GM12874 (cell line): Measurements from ENCODE around the gene ASTN1.

ENCODE experiments used
- CTCF ChIP-seq: IDR thresholded peaks from 2 replicates; pipeline ENCODE4 v1.5.1; 2011; ENCODE audit warnings: low read depth, mild to moderate bottlenecking, control low read depth, low read length, moderate library complexity; ENCODE audit not compliant: insufficient read depth

ASTN1 gene

DNA sequence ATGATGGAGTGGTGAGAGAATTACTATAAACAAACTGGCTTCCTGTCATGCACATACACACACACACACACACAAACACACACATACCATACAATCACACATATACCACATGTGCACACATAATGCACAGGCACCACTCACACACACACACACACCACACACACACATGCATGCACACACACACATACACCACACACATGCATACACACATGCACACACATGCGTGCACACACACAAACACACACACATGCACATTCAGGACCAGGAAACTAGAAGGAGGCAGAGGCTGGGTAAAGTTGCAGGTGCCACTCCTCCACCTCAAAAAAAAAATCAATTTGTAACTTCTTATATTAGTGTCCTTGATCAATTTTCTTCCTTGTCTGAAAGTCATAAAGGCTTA lies 153.0 kb downstream of the ASTN1 start:
- TF ChIP-seq CTCF: no peak

- no peak for TF ChIP-seq CTCF
Observed at GRCh38 chr1:177010211-177010825, 154.2 kb downstream of the ASTN1 start.

- no peak for TF ChIP-seq CTCF
Observed at GRCh38 chr1:177008653-177009052, 155.9 kb downstream of the ASTN1 start.

- no peak for TF ChIP-seq CTCF
Observed at GRCh38 chr1:177007437-177008161, 156.9 kb downstream of the ASTN1 start.

- TF ChIP-seq CTCF: no peak
Observed at GRCh38 chr1:177002891-177003290, 161.6 kb downstream of the ASTN1 start.

- no peak for TF ChIP-seq CTCF
Observed at GRCh38 chr1:177001556-177001955, 163.0 kb downstream of the ASTN1 start.

- TF ChIP-seq CTCF: no peak
Observed at GRCh38 chr1:176998183-176998795, 166.2 kb downstream of the ASTN1 start.
